A204.1 (cell line): ENCODE results near the gene FBXO2.
"Not testable (repeated sequence)": the region's sequence is repeated elsewhere in the genome, so short reads cannot be mapped to it uniquely, and the experiment has no call there.

Experiments
- FAIRE-seq: peaks from 2 replicates; lab custom pipeline; 2012; peaks lifted over from hg19 to GRCh38; lab: Jason Lieb, UNC

FBXO2 gene

GRCh38 chr1:11629184-11630016, 24.8 kb downstream of the FBXO2 start:
- FAIRE-seq = no peak

GRCh38 chr1:11628767-11629166, 25.5 kb downstream of the FBXO2 start:
- no peak for FAIRE-seq

GRCh38 chr1:11626551-11626950, 27.7 kb downstream of the FBXO2 start:
- no peak for FAIRE-seq

- FAIRE-seq = no peak
Observed at GRCh38 chr1:11623702-11624101, 30.5 kb downstream of the FBXO2 start.

- FAIRE-seq = no peak
Observed at GRCh38 chr1:11622398-11622797, 31.8 kb downstream of the FBXO2 start.

- no peak for FAIRE-seq
Observed at GRCh38 chr1:11620924-11621323, 33.3 kb downstream of the FBXO2 start.

- FAIRE-seq = no peak
Observed at GRCh38 chr1:11620405-11620804, 33.8 kb downstream of the FBXO2 start.

GRCh38 chr1:11617741-11618140, 36.5 kb downstream of the FBXO2 start:
- FAIRE-seq = no peak

GRCh38 chr1:11617314-11617713, 36.9 kb downstream of the FBXO2 start:
- no peak for FAIRE-seq

GRCh38 chr1:11616766-11617165, 37.5 kb downstream of the FBXO2 start:
- FAIRE-seq = no peak

- FAIRE-seq = no peak
Observed at GRCh38 chr1:11615090-11615489, 39.1 kb downstream of the FBXO2 start.

- no peak for FAIRE-seq
Observed at GRCh38 chr1:11613347-11613746, 40.9 kb downstream of the FBXO2 start.

- FAIRE-seq = no peak
Observed at GRCh38 chr1:11611638-11612327, 42.4 kb downstream of the FBXO2 start.

GRCh38 chr1:11610629-11611180, 43.5 kb downstream of the FBXO2 start:
- no peak for FAIRE-seq

GRCh38 chr1:11609378-11609777, 44.9 kb downstream of the FBXO2 start:
- not testable (repeated sequence) for FAIRE-seq

- FAIRE-seq = not testable (repeated sequence)
Observed at GRCh38 chr1:11608596-11609130, 45.6 kb downstream of the FBXO2 start.

GRCh38 chr1:11606775-11607174, 47.5 kb downstream of the FBXO2 start:
- FAIRE-seq = no peak

- FAIRE-seq = no peak
Observed at GRCh38 chr1:11602981-11603380, 51.2 kb downstream of the FBXO2 start.

- FAIRE-seq = no peak
Observed at GRCh38 chr1:11602424-11602823, 51.8 kb downstream of the FBXO2 start.

- FAIRE-seq = no peak
Observed at GRCh38 chr1:11600836-11601235, 53.4 kb downstream of the FBXO2 start.

GRCh38 chr1:11599891-11600576, 54.2 kb downstream of the FBXO2 start:
- no peak for FAIRE-seq

- no peak for FAIRE-seq
Observed at GRCh38 chr1:11598461-11598860, 55.8 kb downstream of the FBXO2 start.
